ENCODE measurements around the gene EEF1AKMT2. TPM values are rescaled to one million over a fixed set of nuclear protein-coding genes. Genes with fewer than 3 reads are reported as not detected.
"Not testable (repeated sequence)": the region's sequence is repeated elsewhere in the genome, so short reads cannot be mapped to it uniquely, and the experiment has no call there.

EEF1AKMT2 gene
- total RNA-seq, 1 donor from 2014 or later: 18.4 TPM

DNA sequence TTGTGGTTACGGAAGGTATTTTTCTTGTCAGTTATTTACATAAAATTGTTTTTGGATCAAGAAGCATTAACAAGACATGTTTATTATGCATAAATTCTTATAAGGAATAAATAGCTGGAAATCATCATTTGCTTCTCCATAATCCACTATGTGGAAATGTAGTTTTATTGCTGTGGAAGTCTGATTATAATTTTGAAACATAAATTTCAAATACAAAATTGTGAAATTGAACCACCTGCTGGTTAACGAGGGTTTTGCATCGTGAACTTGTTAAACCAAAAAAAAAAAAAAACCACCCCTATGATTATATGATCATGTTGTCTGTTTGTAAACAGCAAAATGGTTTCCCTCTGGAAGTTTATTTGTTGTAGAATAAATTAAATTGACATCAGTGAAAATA, 35.8 kb upstream of the EEF1AKMT2 start:
- Mint-ChIP-seq H3K4me3 (ENCODE audit: unreplicated experiment) (no peak overlapping the region), H3K9me3 (ENCODE audit: unreplicated experiment) (no peaks in the 10 kb centered on the region), H3K27ac (ENCODE audit: unreplicated experiment) (no peak overlapping the region), H3K36me3 (ENCODE audit: unreplicated experiment) (no peaks in the 10 kb centered on the region), H3K4me1 (ENCODE audit: low read depth, unreplicated experiment) (no peaks in the 10 kb centered on the region), H3K27me3 (ENCODE audit: unreplicated experiment) (no peaks in the 10 kb centered on the region)
- peak; percentile 90 for TF ChIP-seq CTCF (IDR thresholded peaks at IDR 0.05; ENCODE audit: partially characterized antibody, unreplicated experiment)
- no peak for DNase-seq

DNA sequence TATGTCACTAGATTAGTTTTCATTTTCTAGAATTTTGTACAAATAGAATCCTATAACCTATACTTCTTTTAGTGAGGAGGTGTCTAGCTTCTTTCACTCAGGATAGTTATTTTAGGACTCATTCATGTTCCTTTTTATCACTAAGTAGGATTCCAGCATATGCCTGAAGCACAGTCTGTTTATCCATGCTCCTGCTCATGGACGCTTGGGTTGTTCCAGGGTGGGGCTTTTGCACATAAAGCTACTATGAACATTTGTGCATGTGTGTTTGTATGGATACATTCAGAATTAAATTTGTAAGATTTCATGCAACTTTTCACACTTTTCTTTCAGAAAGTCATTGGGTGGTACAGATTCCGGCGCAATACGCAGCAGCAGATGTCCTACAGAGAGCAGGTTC, 34.6 kb upstream of the EEF1AKMT2 start:
- DNase-seq: no peak
- H3K9me3 Mint-ChIP-seq (ENCODE audit: unreplicated experiment): no peaks in the 10 kb centered on the region
- no peak for TF ChIP-seq CTCF (IDR thresholded peaks at IDR 0.05; ENCODE audit: partially characterized antibody, unreplicated experiment)
- no peak overlapping the region for H3K27ac Mint-ChIP-seq (ENCODE audit: unreplicated experiment)
- no peaks in the 10 kb centered on the region for H3K4me1 Mint-ChIP-seq (ENCODE audit: low read depth, unreplicated experiment)
- no peak overlapping the region for H3K4me3 Mint-ChIP-seq (ENCODE audit: unreplicated experiment)
- peaks cover 6% of the 10 kb centered on the region for H3K36me3 Mint-ChIP-seq (ENCODE audit: unreplicated experiment)
- no peaks in the 10 kb centered on the region for H3K27me3 Mint-ChIP-seq (ENCODE audit: unreplicated experiment)

- Mint-ChIP-seq H3K27me3 (ENCODE audit: unreplicated experiment) (no peaks in the 10 kb centered on the region), H3K9me3 (ENCODE audit: unreplicated experiment) (no peaks in the 10 kb centered on the region), H3K36me3 (ENCODE audit: unreplicated experiment) (peaks cover 6% of the 10 kb centered on the region), H3K27ac (ENCODE audit: unreplicated experiment) (no peak overlapping the region), H3K4me3 (ENCODE audit: unreplicated experiment) (no peak overlapping the region), H3K4me1 (ENCODE audit: low read depth, unreplicated experiment) (no peaks in the 10 kb centered on the region)
- no peak for TF ChIP-seq CTCF (IDR thresholded peaks at IDR 0.05; ENCODE audit: partially characterized antibody, unreplicated experiment)
- no peak for DNase-seq
These were observed 34.0 kb upstream of the EEF1AKMT2 start for GRCh38 chr10:124825702-124826101.

- H3K4me3 Mint-ChIP-seq (ENCODE audit: unreplicated experiment); H3K36me3 Mint-ChIP-seq (ENCODE audit: unreplicated experiment); H3K9me3 Mint-ChIP-seq (ENCODE audit: unreplicated experiment); H3K27ac Mint-ChIP-seq (ENCODE audit: unreplicated experiment); H3K27me3 Mint-ChIP-seq (ENCODE audit: unreplicated experiment); H3K4me1 Mint-ChIP-seq (ENCODE audit: low read depth, unreplicated experiment); DNase-seq: not testable (repeated sequence)
These were observed 33.2 kb upstream of the EEF1AKMT2 start for GRCh38 chr10:124824932-124825331.

GRCh38 chr10:124824507-124824906, 32.8 kb upstream of the EEF1AKMT2 start:
- no peak for TF ChIP-seq CTCF (IDR thresholded peaks at IDR 0.05; ENCODE audit: partially characterized antibody, unreplicated experiment)
- Mint-ChIP-seq H3K4me3 (ENCODE audit: unreplicated experiment) (no peak overlapping the region), H3K4me1 (ENCODE audit: low read depth, unreplicated experiment) (no peaks in the 10 kb centered on the region), H3K27ac (ENCODE audit: unreplicated experiment) (no peak overlapping the region), H3K27me3 (ENCODE audit: unreplicated experiment) (no peaks in the 10 kb centered on the region), H3K9me3 (ENCODE audit: unreplicated experiment) (no peaks in the 10 kb centered on the region), H3K36me3 (ENCODE audit: unreplicated experiment) (peaks cover 6% of the 10 kb centered on the region)
- DNase-seq: no peak

GRCh38 chr10:124821520-124821919, 29.8 kb upstream of the EEF1AKMT2 start:
- DNase-seq: no peak
- no peak overlapping the region for H3K4me3 Mint-ChIP-seq (ENCODE audit: unreplicated experiment)
- TF ChIP-seq CTCF (IDR thresholded peaks at IDR 0.05; ENCODE audit: partially characterized antibody, unreplicated experiment): no peak
- H3K4me1 Mint-ChIP-seq (ENCODE audit: low read depth, unreplicated experiment): no peaks in the 10 kb centered on the region
- H3K27ac Mint-ChIP-seq (ENCODE audit: unreplicated experiment): no peak overlapping the region
- no peaks in the 10 kb centered on the region for H3K9me3 Mint-ChIP-seq (ENCODE audit: unreplicated experiment)
- H3K27me3 Mint-ChIP-seq (ENCODE audit: unreplicated experiment): no peaks in the 10 kb centered on the region
- peaks cover 6% of the 10 kb centered on the region for H3K36me3 Mint-ChIP-seq (ENCODE audit: unreplicated experiment)
